ENCODE results near the gene DBNDD2. TPM values are rescaled to one million over a fixed set of nuclear protein-coding genes. Genes with fewer than 3 reads are reported as not detected.

The DBNDD2 gene
- total RNA-seq, 1 donor from 2014 or later, result 100 TPM

- no peak overlapping the region for H3K27ac ChIP-seq
- H3K4me3 ChIP-seq, result no peak overlapping the region
- no peak for TF ChIP-seq CTCF (IDR thresholded peaks at IDR 0.05)
- intact Hi-C loops (cut with DNase I), result no loop called here
- peaks cover 24 to 36% of the 10 kb centered on the region in 2 donors for H3K36me3 ChIP-seq
- H3K9me3 ChIP-seq, result no peaks in the 10 kb centered on the region
- H3K27me3 ChIP-seq, result no peaks in the 10 kb centered on the region
- no peak for DNase-seq (ENCODE audit: low spot score in 2 of 2)
- H3K4me1 ChIP-seq, result peaks cover 0 to 13% of the 10 kb centered on the region in 2 donors
These were observed 39.7 kb upstream of the DBNDD2 start for GRCh38 chr20:45368221-45368980.

- no peaks in the 10 kb centered on the region for H3K27me3 ChIP-seq
- no peak overlapping the region for H3K27ac ChIP-seq
- H3K4me3 ChIP-seq, result no peak overlapping the region
- no peak for DNase-seq (ENCODE audit: low spot score in 2 of 2)
- intact Hi-C loops (cut with DNase I), result loop anchor here (5.0 kb wide), 1 partner anchor 407 kb away; no protein-coding TSS in a partner anchor
- no peaks in the 10 kb centered on the region for H3K9me3 ChIP-seq
- peaks cover 22 to 31% of the 10 kb centered on the region in 2 donors for H3K36me3 ChIP-seq
- no peak for TF ChIP-seq CTCF (IDR thresholded peaks at IDR 0.05)
- H3K4me1 ChIP-seq, result peaks cover 0 to 11% of the 10 kb centered on the region in 2 donors
These were observed 37.4 kb upstream of the DBNDD2 start for GRCh38 chr20:45370571-45371160.

- no peaks in the 10 kb centered on the region for H3K27me3 ChIP-seq
- intact Hi-C loops (cut with DNase I), result loop anchor here (1.0 to 5.0 kb wide), 2 partner anchors 9 to 405 kb away; partner anchors contain the start of gene SYS1
- no peak for TF ChIP-seq CTCF (IDR thresholded peaks at IDR 0.05)
- H3K4me3 ChIP-seq, result peak overlapping the region in 1 of 2 donors; percentile 65
- H3K27ac ChIP-seq, result peak overlapping the region; percentile 67 to 92
- peaks cover 0 to 11% of the 10 kb centered on the region in 2 donors for H3K4me1 ChIP-seq
- H3K36me3 ChIP-seq, result peaks cover 16% of the 10 kb centered on the region in 2 donors
- no peak for DNase-seq (ENCODE audit: low spot score in 2 of 2)
- H3K9me3 ChIP-seq, result no peaks in the 10 kb centered on the region
These were observed 35.8 kb upstream of the DBNDD2 start for GRCh38 chr20:45372241-45372640.

GRCh38 chr20:45372646-45373352 is 35.3 kb upstream of the DBNDD2 start:
- intact Hi-C loops (cut with DNase I), result loop anchor here (1.0 to 5.0 kb wide), 2 partner anchors 9 to 405 kb away; partner anchors contain the start of gene SYS1
- Histone ChIP-seq H3K36me3 (peaks cover 10 to 12% of the 10 kb centered on the region in 2 donors), H3K4me3 (peak overlapping the region; percentile 60 to 65), H3K27ac (peak overlapping the region; percentile 84 to 92), H3K4me1 (peaks cover 0 to 11% of the 10 kb centered on the region in 2 donors), H3K27me3 (no peaks in the 10 kb centered on the region), H3K9me3 (no peaks in the 10 kb centered on the region)
- TF ChIP-seq CTCF (IDR thresholded peaks at IDR 0.05), result peak in 1 of 3 experiments; percentile 14
- DNase-seq (ENCODE audit: low spot score in 2 of 2), result peak in 1 of 2 donors; percentile 83

GRCh38 chr20:45373353-45374100 is 34.6 kb upstream of the DBNDD2 start:
- peak; percentile 84 to 90 (median 86) for TF ChIP-seq CTCF (IDR thresholded peaks at IDR 0.05)
- Histone ChIP-seq H3K4me3 (peak overlapping the region; percentile 60 to 65), H3K9me3 (no peaks in the 10 kb centered on the region), H3K27me3 (no peaks in the 10 kb centered on the region), H3K36me3 (peaks cover 3 to 5% of the 10 kb centered on the region in 2 donors), H3K4me1 (peaks cover 0 to 11% of the 10 kb centered on the region in 2 donors), H3K27ac (peak overlapping the region; percentile 84 to 92)
- DNase-seq (ENCODE audit: low spot score in 2 of 2), result peak in 1 of 2 donors; percentile 93
- intact Hi-C loops (cut with DNase I), result loop anchor here (1.0 to 5.0 kb wide), 4 partner anchors 33 to 404 kb away; no protein-coding TSS in a partner anchor
